Effector CD8-positive, alpha-beta T cell (primary cell): ENCODE measurements around the gene GRM6.

Source experiments
- DNase-seq: peaks from one replicate; lab custom pipeline; 2025; lab: John Stamatoyannopoulos, UW
- total RNA-seq, 4 experiments: gene quantifications; one replicate each; lab custom pipeline; 2026; lab: John Stamatoyannopoulos, UW

Gene GRM6
- 0 reads per million in 4 experiments for total RNA-seq

GRCh38 chr5:178994580-178995340 is at the start of gene GRM6:
GRM6 (minus strand) TSS chr5:178995320; CDS start chr5:178994944, 376 bp downstream.
- no peak for DNase-seq

- DNase-seq = no peak
These were observed 49.6 kb upstream of the GRM6 start for GRCh38 chr5:179044765-179045164.

DNA sequence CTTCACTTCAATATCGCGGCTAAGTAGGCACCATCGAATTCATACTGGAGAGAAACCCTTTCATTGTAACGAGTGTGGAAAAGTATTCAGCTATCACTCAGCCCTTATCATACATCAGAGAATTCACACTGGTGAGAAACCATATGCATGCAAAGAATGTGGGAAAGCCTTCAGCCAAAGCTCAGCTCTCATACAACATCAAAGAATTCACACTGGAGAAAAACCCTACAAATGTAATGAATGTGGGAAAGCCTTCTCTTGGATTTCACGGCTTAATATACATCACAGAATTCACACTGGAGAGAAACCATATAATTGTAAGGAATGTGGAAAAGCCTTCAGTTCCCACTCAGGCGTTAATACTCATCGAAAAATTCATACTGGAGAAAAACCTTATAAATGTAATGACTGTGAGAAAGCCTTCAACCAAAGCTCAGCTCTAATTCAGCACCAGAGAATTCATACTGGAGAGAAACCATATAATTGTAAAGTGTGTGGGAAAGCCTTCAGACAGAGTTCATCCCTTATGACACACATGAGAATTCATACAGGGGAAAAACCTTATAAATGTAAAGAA is 38.0 kb upstream of the GRM6 start:
- no peak for DNase-seq

GRCh38 chr5:179023528-179024189 is 28.5 kb upstream of the GRM6 start, which contains the start of gene ZNF879:
ZNF879 (plus strand) TSS chr5:179023804; CDS start chr5:179025005, 1,201 bp downstream.
- peak; percentile 90 for DNase-seq

DNA sequence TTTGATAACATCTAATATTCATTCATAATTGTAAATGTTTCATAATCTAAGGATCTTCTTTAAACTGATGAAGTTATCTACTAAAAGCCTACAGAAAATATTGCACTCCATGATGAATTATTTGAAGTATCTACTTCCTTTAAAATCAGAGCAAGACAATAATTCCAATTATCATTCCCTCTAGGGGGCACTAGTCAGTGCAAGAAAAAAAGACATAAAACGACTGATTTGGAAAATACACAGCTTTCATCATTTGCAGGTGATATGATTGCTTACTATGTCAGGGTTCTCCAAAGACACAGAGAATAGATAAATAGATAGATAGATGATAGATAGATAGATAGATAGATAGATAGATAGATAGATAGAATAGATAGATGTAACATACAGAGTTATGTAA is 13.5 kb upstream of the GRM6 start:
- no peak for DNase-seq

DNA sequence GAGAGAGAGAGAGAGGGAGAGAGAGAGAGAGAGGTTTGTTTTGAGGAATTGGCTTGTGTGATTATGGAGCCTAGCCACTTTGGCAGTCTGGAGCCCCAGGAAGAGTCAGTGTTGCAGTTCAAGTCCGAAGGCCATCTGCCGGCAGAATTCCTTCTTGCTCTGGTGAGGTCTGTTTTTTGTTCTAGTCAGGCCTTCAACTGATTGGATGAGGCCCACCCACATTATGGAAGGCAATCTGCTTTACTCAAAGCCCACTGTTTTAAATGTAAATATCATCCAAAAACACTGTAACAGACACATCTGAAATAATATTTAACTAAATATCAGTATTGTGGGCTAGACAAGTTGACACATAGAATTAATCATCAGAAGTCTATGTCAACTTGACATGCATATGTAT is 11.4 kb upstream of the GRM6 start:
- DNase-seq = no peak

GRCh38 chr5:178998441-178998840 is 3.3 kb upstream of the GRM6 start:
- no peak for DNase-seq

GRCh38 chr5:178997191-178997590 is 2.1 kb upstream of the GRM6 start:
- DNase-seq = no peak

- no peak for DNase-seq
These were observed 1.0 kb upstream of the GRM6 start for GRCh38 chr5:178996156-178996555.

DNA sequence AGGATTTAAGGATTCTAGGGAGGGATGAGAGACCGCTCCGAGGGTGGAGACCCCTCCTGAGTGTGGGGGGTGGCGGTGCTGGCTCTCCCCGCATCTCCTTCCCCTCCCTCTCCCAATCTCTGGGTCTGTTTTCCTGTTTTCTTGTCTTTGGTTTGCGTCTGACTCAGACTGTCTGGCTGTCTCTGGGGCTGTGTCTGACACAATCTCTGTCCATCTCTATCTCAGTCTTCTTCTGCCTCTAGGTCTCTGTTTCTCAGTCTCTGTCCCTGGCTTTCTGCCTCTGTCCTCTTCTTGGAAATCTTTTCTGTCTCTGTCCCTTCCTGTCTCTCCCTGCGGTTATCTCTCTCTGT is 196 bp upstream of the GRM6 start:
- no peak for DNase-seq

DNA sequence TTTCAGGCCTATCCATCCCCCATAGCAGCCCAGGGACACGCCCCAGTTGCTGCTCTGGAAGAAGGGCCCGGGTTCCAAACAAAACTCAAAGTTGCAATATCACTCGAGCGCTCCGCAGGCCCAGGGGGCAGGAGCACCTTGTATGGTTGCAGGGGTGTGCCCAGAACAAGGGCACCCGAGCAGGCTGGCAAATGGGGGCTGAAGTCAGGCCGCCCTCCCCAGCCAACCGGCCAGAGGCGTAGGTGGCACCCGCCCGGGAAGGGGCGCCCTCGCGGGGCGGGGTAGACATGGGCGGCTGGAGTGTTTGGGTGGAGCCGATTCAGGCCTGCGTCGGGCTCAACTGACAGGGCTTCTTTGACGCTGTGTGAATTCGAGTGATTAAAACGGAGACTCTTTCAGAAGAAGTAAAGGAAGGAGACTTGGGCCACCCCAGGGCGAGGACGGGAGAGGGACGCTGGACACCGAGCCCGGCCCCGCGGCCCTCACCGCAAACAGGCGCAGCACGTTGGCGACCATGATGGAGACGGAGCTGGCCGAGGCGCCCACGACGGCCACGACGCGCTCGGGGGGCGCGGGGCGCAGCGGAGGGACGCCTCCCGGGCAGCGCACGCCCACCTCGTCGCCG is 1.1 kb downstream of the GRM6 start:
- no peak for DNase-seq

DNA sequence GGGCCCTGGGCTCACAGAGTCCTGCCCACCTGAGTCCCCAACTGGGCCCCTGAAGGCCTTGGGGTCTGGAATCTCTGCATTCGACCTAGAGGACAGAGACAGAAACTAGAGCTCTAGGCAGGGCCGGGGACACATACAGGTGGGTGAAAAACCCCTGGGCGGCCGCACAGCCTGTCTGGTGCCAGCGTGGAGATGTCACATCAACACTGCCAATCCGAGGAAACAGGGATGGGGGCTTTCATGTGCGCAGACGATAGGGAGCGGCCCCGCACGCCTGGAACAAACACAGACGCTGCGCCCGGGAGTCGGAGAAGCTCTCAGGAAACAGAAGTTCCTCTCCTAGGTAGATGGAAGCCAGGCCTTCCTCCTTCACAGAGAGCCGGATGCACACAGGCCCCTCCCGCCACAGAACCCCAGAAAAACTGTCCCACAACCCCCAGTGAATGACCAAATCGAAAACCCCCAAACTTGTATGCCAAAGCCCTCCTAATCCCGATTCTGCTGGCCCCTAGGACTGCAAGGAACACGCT is 1.8 kb downstream of the GRM6 start:
- DNase-seq = no peak

- no peak for DNase-seq
These were observed 2.7 kb downstream of the GRM6 start for GRCh38 chr5:178992291-178992895.

- no peak for DNase-seq
These were observed 3.7 kb downstream of the GRM6 start for GRCh38 chr5:178991190-178992145.

GRCh38 chr5:178990491-178990890 is 4.6 kb downstream of the GRM6 start:
- no peak for DNase-seq

DNA sequence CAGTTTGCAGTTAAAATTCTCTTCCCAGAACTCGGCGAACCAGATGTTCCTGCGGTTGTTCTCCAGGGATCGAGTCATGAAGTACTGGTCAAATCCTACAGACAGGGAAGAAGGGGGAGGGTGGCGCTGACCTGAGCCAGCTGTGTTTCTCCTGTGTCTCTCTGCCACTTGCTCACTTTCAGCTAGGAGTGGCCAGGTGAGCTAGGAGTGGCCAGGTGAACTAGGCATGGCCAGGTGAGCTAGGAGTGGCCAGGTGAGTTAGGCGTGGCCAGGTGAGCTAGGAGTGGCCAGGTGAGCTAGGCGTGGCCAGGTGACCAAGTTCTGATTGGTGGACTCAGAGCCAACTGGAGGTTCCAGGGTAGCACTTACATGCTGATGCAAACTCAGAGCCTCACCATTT is 5.8 kb downstream of the GRM6 start:
- no peak for DNase-seq

DNA sequence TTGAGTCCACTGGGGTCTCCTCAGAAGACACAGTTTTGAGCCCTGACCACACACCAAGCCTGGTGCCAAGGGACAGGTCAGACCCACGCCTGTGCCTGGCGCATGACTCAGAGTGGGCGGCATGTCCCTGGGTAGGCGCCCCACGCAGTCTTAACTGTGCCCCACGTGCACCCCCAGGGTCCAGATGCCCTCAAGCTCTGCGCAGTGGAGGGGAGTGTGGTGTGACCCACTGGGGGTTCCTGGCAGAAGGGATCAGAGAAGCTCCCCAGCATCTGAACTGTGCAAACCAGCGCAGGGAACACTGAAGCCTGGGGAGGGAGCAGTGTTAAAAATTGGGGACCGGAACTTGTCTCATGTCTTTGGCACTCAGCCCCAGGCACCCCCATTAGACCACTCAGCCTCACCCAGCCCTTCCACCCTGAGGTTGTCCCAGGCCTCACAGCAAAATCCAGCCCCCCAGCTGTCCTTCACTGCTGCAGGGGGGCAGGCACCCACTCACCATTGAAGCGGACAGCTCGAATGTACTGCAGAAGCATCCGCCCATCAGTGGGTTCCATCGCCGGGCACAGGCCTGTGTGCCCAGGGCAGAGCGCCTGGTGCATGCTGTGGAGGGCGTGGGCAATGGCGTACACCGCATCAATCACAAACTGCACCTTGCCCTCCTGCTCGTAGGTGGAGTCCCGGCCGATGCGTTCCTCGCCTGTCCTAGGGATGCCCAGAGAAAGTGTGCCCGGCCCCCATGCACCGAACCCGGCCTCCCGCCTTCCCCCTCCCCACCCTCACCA is 6.5 kb downstream of the GRM6 start:
- no peak for DNase-seq

- DNase-seq = no peak
These were observed 8.7 kb downstream of the GRM6 start for GRCh38 chr5:178986326-178986960.
